Heart left ventricle (tissue), 16 donors: ENCODE data around the gene SYNJ1. TPM values are rescaled to one million over a fixed set of nuclear protein-coding genes. Genes with fewer than 3 reads are reported as not detected.

Source experiments
- ATAC-seq, 4 donors: fragments of 200-7000 bp; cut with Tn5 transposase; one replicate each; pipeline ENCODE4 v1.9.1; 2020 to 2022; ENCODE audit warnings: moderate library complexity in 4 of 4, mild to moderate bottlenecking in 3 of 4, moderate number of reproducible peaks in 1 of 4
- DNase-seq, 5 donors: peaks; one replicate each; pipeline ENCODE4 v3.0.0-alpha.2; 2020
- H3K27ac ChIP-seq, 12 donors: fragments of 200-600 bp; sonication (generic) in 4 of 12; one replicate each; pipeline versions ENCODE4 v1.5.0 to v1.8.0; 2016 to 2022; ENCODE audit warnings: mild to moderate bottlenecking in 2 of 12
- H3K27me3 ChIP-seq, 9 donors: fragments of 200-600 bp; sonication (generic) in 2 of 9; one replicate each; pipeline versions ENCODE4 v1.5.1 to v1.8.0; 2016 to 2022; ENCODE audit warnings: mild to moderate bottlenecking in 3 of 9
- H3K36me3 ChIP-seq, 9 donors: fragments of 200-600 bp; sonication (generic) in 2 of 9; one replicate each; pipeline versions ENCODE4 v1.5.0 to v1.8.0; 2018 to 2022; ENCODE audit warnings: mild to moderate bottlenecking in 2 of 9
- H3K4me1 ChIP-seq, 12 donors: fragments of 200-600 bp; sonication (generic) in 4 of 12; one replicate each; pipeline versions ENCODE4 v1.5.0 to v1.8.0; 2016 to 2022; ENCODE audit warnings: mild to moderate bottlenecking in 3 of 12
- H3K4me3 ChIP-seq, 12 donors: fragments of 200-600 bp; sonication (generic) in 4 of 12; one replicate each; pipeline versions ENCODE4 v1.5.0 to v1.8.0; 2017 to 2022; ENCODE audit warnings: mild to moderate bottlenecking in 9 of 12, moderate library complexity in 4 of 12
- H3K9me3 ChIP-seq, 12 donors: fragments of 200-600 bp; sonication (generic) in 4 of 12; one replicate each; pipeline versions ENCODE4 v1.5.0 to v1.8.0; 2016 to 2022; ENCODE audit warnings: mild to moderate bottlenecking in 1 of 12
- POLR2A ChIP-seq, 2 donors: fragments of 450-650 bp; IDR thresholded peaks; one replicate each; pipeline ENCODE4 v1.6.1; 2017; ENCODE audit warnings: antibody characterized with exemption in 2 of 2, mild to moderate bottlenecking in 2 of 2, moderate library complexity in 2 of 2
- WGBS, 4 donors: extraction: QIAGEN DNeasy Blood & Tissue Kit in 2 of 4; methylation state at CpG; one replicate each; pipeline versions ENCODE4 v1.1.5 to v1.1.7; 2013 to 2018; 5-methylcytosine and 5-hydroxymethylcytosine counted together
- intact Hi-C, 10 donors: fragments of 100-400 bp; cut with DNase I; formaldehyde crosslinking; loops; one replicate each; pipeline versions ENCODE4 v1.11.1 to v1.14.2; 2022
- polyA plus RNA-seq, 2 donors: library from polyadenylated mRNA; stranded (reverse); fragments of 200-250 nt; gene quantifications; one replicate each; pipeline ENCODE4 v1.2.3, GENCODE V29; 2013
- total RNA-seq, 9 donors: library from RNA; depleted of rRNA in 2 of 9; stranded (reverse); fragments of >200 nt in 2 of 9; fragmentation: NEBNext Ultra II Directional in 3 of 9; extraction: Animal tissue kit (Norgen Biotek cat#: 25700) in 3 of 9; gene quantifications; one replicate each; pipeline versions ENCODE4 v1.1.0 to v1.2.4, GENCODE V29; 2016 to 2023
- TF ChIP-seq, protein P1 (sequence below), 12 donors: fragments of 200-600 bp; sonication (generic) in 4 of 12; IDR thresholded peaks; one replicate each; pipeline versions ENCODE4 v1.5.0 to v1.8.0; 2018 to 2022; ENCODE audit warnings: antibody characterized with exemption in 12 of 12, mild to moderate bottlenecking in 5 of 12
- donor health status: ischemic (EF 13 %, LVEDD 7.1; RV severe dilation, severe dysfunction).
- donor health status: healthy with polysubstance abuse.
- donor health status: DM: no; HTN: yes; CAD: no.
- donor health status: DM: no; HTN: no; CAD: no.
- donor health status: ischemic (EF 25% LVEDD 6.9; RV normal size, moderate dysfunction).
- donor health status: ischemic (EF 25% LVEDD 5.7; RV mildly dilated, moderate dysfunction).
- donor health status: healthy.
- donor health status: DM: yes; HTN: yes; CAD: no.
- donor health status: ischemic (EF 35%, LVEDD 5.7; RV mildly dilated, moderate dysfunction).
- donor health status: nonischemic (EF 11% LVEDD 7.7; RV severe dilation, severe dysfunction).
- donor health status: DM: yes; HTN: yes; CAD: no.
- donor health status: PGD.
- donor health status: ischemic (EF 29% LVEDD 5.4; RV normal size, mild dysfunction).
- donor health status: nonischemic (EF 23%, LVEDD 6.1; RV moderate dilation, normal function).

The SYNJ1 gene
- total and polyA plus RNA-seq, 11 donors: 4.1 to 17.4 (median 10.3) TPM

DNA sequence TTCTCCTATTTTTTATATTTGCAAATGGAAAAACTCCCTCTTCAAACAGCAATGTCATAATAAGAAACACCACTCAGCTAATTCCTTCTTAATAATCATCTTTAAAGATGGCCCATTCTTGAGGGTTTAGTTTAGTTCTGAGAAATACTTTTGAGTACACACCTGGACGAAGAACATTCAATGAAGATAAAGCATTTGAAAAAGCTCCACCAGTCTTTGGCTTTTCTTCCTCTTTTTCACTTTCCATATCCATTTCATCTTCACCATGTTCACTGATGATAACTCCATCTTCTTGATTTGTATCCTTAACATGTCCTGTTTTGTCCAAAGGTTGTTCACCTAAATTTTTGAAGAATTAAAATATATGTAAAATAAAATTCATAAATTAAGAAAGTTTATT is 36.4 kb upstream of the SYNJ1 start:
- H3K27ac ChIP-seq: no peak overlapping the region
- no peaks in the 10 kb centered on the region for H3K9me3 ChIP-seq
- H3K27me3 ChIP-seq: no peaks in the 10 kb centered on the region
- intact Hi-C loops: no loop called here
- TF ChIP-seq, protein P1, sequence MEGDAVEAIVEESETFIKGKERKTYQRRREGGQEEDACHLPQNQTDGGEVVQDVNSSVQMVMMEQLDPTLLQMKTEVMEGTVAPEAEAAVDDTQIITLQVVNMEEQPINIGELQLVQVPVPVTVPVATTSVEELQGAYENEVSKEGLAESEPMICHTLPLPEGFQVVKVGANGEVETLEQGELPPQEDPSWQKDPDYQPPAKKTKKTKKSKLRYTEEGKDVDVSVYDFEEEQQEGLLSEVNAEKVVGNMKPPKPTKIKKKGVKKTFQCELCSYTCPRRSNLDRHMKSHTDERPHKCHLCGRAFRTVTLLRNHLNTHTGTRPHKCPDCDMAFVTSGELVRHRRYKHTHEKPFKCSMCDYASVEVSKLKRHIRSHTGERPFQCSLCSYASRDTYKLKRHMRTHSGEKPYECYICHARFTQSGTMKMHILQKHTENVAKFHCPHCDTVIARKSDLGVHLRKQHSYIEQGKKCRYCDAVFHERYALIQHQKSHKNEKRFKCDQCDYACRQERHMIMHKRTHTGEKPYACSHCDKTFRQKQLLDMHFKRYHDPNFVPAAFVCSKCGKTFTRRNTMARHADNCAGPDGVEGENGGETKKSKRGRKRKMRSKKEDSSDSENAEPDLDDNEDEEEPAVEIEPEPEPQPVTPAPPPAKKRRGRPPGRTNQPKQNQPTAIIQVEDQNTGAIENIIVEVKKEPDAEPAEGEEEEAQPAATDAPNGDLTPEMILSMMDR (IDR thresholded peaks at IDR 0.05): no peak
- TF ChIP-seq POLR2A (IDR thresholded peaks at IDR 0.05): no peak
- H3K36me3 ChIP-seq: peaks cover 0 to 88% (median 75%) of the 10 kb centered on the region in 9 donors
- H3K4me1 ChIP-seq: peaks cover 0 to 19% (median 7%) of the 10 kb centered on the region in 12 donors
- no peak overlapping the region for H3K4me3 ChIP-seq
- ATAC-seq (no peak), DNase-seq (no peak)
- 91 to 98% (median 94%) methylated on average over 1 of the region's 1 CpG for WGBS, 4 donors

DNA sequence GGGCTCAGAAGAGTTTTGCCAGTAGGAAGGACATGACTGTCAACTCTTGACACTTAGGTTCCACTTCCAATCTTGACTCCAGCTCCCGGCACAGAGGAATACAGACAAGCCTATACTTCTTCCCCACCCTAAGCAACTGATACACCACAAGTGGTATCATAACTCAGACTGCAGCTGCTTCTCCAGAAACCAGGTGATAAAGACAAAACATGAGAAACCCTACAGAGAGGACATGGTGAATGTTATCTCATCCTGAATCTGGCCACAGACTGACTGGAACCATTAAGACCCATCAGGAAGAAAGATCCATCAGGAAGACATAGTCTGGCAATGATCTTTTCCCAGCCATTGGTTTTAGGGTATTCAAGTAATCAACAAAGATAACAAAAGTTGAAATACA is 30.0 kb upstream of the SYNJ1 start:
- H3K9me3 ChIP-seq: no peaks in the 10 kb centered on the region
- WGBS, 4 donors: 80 to 97% (median 89%) methylated on average over 1 of the region's 1 CpG

GRCh38 chr21:32756096-32756495 is 28.3 kb upstream of the SYNJ1 start:
- Histone ChIP-seq H3K36me3 (peaks cover 0 to 100% (median 87%) of the 10 kb centered on the region in 9 donors), H3K27ac (no peak overlapping the region), H3K27me3 (no peaks in the 10 kb centered on the region), H3K9me3 (no peaks in the 10 kb centered on the region), H3K4me1 (no peaks in the 10 kb centered on the region), H3K4me3 (no peak overlapping the region)
- intact Hi-C loops: no loop called here
- WGBS, 4 donors: 80 to 92% (median 83%) methylated on average over 1 of the region's 1 CpG
- ATAC-seq: no peak
- TF ChIP-seq POLR2A (IDR thresholded peaks at IDR 0.05): no peak
- TF ChIP-seq, protein P1 (IDR thresholded peaks at IDR 0.05): no peak
- DNase-seq: no peak

More for the DNA sequence above, 30.0 kb upstream of the SYNJ1 start:
- DNase-seq (no peak), ATAC-seq (no peak)
- TF ChIP-seq POLR2A (IDR thresholded peaks at IDR 0.05): no peak
- TF ChIP-seq, protein P1 (IDR thresholded peaks at IDR 0.05): no peak
- intact Hi-C loops: no loop called here
- Histone ChIP-seq H3K4me3 (no peak overlapping the region), H3K27ac (no peak overlapping the region), H3K4me1 (no peaks in the 10 kb centered on the region), H3K27me3 (no peaks in the 10 kb centered on the region), H3K36me3 (peaks cover 0 to 100% (median 87%) of the 10 kb centered on the region in 9 donors)

DNA sequence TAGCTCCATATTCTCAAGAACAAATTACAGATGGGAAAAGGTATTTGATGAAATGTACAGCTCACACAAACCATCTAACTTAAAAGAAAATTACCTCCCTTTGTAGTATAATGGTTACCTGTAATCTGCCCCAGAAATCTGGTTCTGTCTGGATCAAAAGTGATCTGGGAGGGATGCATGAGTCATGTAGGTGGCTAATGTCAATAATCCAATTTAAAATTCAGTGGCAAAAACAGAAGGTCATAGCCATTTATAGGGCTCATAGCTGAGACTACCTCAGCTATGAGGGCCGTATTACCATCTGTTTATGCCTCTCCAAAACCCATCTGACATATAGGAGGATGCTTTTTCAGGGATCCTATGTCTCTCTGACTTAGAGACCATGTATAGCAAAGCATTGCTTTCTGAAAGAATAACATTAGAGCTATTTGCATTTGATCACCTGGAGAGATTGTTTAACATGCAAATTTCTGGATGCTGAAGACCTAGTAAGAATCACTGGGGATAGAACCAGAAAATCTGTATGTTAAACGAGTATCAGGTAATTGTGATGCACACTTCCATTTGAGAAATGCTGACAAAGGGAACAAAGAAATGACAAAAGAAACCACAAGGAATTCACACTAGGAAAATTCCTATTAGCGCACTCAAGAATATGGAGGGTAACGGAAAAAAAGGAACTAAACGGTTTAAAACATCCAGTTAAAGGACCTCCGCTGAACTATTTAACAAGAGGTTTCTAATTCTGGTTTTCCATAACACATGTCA is 26.2 kb upstream of the SYNJ1 start:
- Histone ChIP-seq H3K36me3 (peaks cover 0 to 100% (median 89%) of the 10 kb centered on the region in 9 donors), H3K4me3 (no peak overlapping the region), H3K27me3 (no peaks in the 10 kb centered on the region), H3K27ac (no peak overlapping the region), H3K9me3 (no peaks in the 10 kb centered on the region), H3K4me1 (no peaks in the 10 kb centered on the region)
- TF ChIP-seq, protein P1 (IDR thresholded peaks at IDR 0.05): no peak
- no peak for TF ChIP-seq POLR2A (IDR thresholded peaks at IDR 0.05)
- DNase-seq (no peak), ATAC-seq (no peak)
- intact Hi-C loops: no loop called here
- 89 to 94% (median 91%) methylated on average over 6 of the region's 6 CpGs for WGBS, 4 donors
